HG03139 (cell line): ENCODE measurements around the gene ZBTB18.
A peak's percentile ranks its signal among the peaks of the same experiment; 100 is the strongest.

Experiments
- ATAC-seq: cut with Tn5 transposase; IDR thresholded peaks from one replicate; pipeline ENCODE4 v1.9.1; 2021; ENCODE audit not compliant: unreplicated experiment

ZBTB18 gene

DNA sequence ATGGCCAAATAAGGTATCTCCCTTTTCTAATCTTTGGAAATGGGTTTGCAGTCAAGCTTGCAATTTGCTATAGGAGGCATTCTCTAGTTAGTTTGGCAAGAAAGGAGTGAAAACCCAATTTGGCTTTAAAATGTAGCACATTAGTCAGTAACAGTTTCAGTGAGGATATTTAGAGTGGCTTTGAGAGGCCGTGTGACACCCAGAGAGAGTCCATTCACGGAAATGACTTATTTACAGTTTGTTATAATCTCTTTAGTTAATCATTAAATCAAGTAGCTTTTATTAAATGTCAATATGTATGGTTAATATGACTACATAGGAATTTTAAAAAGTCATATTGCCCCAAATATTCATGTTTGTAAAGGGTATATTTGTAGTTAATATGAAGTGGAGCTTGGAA lies 9.6 kb downstream of the ZBTB18 start:
- no peak for ATAC-seq

DNA sequence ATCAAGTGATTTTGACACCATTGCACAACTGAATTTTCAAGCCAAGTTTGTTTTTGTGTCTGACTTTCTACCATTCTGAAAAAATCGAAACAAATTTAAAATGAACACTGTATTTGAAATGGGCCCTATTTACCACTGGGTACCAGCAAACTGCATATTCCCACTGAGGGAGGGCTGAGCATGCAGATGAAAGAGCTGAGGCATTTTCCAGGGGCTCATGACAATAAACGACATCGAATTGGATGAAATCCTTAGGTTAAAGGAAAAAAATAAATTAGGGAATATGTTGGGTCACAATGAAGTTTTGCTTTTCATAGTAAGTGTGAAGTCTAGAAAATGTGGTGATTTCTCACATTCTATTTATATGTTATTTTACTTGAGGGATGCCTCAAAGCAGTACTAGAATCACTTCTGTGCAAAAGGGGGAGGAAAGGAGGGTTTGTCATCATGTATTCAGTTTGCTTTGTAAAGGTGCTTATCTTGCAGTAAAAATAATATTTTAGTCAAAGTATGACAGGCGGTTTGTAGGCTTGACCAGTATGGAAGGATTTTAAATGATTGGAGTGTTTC lies 11.2 kb downstream of the ZBTB18 start:
- ATAC-seq = no peak

DNA sequence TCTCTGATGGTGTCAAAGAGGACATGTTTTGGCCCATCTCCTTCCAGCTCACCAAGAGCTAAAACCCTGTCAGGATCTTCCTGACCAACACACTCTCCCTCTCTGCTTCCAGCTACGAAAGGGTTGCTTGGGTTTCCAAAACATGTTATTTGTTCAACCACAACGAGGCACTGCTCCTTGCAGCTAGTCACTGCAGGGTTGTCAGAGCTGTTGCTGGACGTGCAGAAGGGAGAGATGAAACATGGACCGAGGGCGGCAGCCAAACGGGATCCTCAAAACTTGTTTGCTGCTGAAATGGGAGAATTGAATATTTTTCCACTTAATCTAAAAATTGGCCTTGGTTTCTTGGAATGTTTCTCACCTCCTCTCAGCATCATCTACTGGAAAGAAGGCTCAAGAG lies 12.4 kb downstream of the ZBTB18 start:
- no peak for ATAC-seq

DNA sequence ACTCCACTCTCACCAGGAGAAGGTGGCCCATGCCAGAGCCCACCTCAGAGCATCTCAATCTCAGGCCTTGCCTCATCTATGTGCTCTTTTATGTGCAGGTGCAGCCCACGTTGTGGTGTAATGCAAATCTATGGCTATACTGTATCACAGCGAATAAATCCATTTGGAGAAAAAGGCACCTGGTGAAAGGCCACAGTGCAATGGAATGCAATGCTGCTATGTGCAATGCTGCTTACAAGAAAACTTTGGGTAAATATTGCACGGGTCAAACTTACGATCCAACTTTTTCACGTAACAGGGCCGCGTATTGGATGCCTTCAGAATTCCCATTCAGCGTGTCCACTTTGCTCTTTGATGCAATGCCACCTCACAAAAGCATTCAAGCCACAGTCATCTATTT lies 13.5 kb downstream of the ZBTB18 start:
- no peak for ATAC-seq

DNA sequence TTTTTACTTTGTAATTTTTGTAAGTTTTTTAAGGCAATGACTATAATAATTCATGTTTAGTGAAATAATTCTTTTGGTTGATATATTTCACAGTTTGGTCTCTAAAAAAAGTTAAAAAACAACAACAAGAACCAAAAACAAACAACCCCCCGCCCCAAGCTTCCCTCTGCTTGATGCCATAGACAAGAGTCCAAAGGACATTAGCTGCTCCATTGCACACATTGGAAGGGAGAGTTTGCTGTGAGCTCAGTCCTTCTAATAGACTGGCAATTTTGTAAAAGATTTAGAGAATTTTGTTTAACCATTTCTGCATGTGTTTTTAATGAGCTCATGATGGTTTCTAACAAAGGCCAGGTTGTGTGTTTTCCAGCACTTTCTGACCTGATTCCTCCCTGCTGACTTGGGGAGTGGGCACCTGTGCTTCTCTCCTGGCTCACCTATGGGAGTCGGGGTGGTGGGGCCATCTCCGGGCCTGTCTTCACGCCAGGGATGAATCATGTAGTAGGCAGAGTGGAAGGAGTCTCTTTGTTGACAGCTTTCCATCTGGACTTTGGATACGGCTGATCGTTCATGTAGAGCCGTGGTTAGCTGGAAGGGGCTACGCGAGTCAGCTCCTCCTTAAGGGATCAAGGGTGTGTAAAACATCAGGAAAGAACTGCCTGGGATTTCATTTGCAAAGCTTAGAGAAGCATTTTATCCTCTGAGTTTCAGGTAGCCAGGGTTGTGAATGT lies 14.1 kb downstream of the ZBTB18 start:
- ATAC-seq = no peak

DNA sequence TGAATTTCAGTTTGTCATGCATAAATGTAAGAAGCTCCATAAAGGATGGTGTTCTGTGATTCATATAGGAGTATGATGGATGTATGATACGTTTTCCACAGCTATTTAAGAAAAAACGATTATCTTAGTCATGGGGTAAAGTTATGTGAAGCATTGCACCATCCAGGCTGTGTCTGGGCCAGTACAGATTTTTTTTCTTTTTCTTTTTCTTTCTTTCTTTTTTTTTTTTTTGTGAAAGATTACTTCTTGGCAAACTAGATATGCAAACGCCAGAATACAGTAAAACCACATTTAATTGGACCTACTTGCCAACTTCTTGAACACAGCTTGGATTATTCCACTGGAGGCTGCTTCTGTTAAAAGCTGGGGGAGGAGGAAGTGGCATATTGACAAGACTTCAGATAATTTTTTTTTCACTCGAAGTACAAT lies 14.9 kb downstream of the ZBTB18 start:
- ATAC-seq = no peak

DNA sequence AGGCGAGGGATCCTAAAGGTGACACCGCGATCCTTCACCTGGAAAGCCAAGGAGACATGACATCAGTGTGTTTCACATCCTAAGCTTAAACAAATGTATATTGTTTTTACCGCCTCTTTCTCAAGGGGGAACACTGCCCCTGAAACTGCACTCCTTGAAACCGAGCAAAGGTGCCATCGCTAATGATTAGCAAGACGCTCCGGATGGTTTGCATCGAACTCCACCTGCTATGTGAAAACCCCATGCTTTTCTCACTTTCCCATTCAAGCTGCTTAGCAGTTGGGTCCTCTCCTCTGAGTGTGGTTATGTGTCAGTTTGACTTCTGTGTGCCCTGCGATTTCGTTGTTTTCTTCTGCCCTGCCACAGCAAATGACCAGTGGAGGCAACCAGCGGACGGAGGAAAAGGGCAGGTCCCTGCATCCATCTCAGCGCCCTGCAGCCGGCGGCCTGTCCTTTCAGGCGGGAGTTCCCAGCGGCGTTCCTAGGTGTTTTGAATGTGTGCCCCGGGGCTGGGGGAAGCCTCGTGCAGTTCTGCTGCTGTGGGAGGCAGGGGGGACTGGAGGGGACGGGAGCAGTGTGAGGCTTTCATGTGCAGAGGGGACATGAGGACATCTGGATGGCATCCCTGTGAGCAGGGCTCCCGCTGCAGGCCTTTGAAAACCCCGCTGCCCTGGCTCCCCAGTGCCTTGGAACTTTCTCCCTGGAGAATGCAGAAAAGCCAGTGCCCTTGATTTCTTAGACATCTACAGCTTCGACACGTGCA lies 16.1 kb downstream of the ZBTB18 start:
- no peak for ATAC-seq

DNA sequence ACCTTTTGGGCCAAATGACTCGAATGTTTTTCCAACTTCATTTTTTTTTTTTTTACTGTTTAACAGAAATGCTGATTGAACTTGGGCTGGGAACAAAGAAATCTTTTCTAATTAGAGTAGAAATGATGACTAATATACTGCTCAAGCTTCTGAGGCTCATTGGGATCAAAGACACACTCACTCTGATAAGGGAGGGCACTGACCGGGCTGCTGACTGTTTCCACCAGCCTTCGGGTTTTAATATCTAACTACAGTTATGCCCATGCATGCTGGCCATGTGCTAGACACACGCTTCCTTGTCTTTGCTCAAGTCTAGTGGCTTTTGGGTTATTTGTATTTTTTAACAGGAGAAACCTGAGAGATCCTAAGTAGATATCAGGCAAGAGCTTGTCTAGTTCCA lies 16.8 kb downstream of the ZBTB18 start:
- ATAC-seq = no peak

DNA sequence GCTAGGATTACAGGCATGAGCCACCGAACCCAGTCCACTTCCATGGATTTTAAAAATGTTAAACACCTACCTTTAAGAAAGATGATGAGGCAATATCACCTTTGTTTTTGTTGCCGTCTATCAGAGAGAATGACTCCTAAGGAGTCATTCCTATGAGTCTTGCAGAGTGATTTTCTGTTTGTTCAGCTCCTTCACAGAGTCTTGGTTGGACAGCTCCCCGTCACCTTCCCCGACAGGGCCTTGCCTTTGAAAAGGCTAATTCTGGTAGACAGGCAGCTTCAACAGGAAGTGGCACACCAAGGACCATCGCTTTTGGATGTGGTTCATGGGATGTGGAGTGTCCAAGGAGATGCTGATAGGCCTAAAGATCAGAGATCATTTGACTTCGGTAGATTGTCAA lies 17.5 kb downstream of the ZBTB18 start:
- no peak for ATAC-seq

DNA sequence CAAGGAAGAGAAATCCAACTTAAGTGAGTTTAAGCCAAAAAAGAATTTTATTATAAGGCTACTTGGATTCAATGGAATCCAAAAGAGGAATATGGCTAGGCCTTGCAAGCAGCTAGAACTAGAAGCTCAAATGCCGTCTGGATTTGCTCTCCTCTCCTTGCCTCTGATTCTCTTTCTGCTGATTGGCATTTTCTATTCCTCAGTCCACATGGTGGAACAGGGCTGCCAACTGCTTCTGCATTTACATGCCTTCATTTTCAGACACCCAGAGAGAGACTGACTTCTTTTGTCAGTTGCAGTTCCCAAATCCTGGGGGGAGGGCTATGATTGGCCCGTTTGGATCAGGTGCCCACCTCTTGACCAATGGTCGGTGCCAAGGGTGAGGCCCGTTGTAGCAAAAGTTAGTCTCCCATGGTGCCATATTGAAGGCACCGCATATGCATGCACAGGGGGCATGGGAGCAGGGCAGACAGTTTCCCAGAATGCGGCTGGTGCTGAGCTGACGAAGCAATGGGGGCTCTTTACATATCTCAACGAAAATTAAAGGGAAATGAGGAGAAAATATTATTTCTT lies 18.3 kb downstream of the ZBTB18 start:
- no peak for ATAC-seq

DNA sequence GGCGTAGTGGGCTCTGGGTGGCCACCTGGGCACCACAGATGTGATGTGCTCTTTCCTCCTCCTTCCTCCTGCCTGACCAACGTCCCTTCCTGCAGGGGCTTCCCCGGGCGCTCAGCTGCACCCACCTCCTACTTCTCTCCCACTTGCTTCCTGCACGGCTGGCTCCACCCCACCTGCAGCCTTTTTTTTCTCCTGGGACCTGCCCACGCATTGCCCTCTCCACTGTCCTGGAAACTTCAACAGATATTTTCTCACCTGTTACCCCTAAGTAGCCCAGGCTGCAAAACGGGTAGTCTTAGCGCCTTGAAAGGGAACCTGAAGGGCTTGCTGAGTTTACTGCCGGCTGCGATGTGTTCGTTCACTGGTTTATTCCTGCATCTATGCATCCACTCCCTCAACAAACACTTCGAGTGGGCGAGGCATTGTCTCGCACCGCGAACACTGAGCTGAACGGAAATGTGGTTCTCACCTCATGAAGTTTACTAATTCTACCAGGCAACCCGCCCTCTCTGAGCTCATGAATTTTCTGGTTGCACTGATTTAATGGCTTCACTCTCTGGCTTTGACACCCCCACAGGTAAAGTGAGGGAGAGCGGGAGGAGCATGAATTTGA lies 23.6 kb downstream of the ZBTB18 start:
- ATAC-seq = peak; percentile 51

DNA sequence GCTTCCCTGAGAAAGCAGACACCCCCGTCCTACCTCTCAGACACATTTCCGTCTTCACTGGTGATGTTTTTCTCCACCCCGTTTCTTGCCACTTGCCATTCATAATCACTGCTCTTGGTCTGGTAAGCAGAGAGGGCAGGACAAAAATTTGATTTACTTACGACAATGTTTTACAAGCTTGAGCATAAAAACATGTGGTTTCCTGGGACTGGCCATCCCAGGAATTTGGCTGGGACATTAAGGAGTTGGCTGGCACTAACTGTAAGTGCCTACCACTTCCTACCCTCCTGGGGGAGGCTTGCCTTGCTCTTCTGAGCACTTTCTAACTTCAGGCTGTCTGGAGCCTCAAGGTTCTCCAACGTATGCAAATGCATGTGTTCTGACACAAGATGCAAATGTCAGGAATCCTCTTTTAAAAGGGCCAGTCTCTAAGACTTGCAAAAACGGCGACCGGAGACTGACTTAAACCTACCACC lies 24.2 kb downstream of the ZBTB18 start:
- no peak for ATAC-seq

DNA sequence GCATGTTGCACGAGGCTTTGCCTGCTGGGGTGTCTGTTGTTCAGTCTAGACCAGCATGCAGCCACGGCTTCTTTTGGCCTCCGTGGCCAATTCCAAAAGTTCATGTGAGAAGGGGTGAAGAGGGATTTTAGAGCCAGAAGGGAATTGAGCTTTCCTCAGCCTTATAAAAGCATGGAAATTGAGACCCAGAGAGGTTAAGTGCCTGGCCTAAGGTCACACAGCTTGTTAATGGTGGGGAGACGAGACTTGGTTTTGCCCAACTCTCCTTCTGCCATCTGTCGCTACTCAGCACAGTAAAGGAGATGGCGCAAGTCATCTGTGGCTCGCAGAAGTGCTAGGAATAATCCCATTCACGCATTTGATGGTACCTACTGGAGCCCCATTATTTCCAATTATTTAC lies 25.7 kb downstream of the ZBTB18 start:
- no peak for ATAC-seq

DNA sequence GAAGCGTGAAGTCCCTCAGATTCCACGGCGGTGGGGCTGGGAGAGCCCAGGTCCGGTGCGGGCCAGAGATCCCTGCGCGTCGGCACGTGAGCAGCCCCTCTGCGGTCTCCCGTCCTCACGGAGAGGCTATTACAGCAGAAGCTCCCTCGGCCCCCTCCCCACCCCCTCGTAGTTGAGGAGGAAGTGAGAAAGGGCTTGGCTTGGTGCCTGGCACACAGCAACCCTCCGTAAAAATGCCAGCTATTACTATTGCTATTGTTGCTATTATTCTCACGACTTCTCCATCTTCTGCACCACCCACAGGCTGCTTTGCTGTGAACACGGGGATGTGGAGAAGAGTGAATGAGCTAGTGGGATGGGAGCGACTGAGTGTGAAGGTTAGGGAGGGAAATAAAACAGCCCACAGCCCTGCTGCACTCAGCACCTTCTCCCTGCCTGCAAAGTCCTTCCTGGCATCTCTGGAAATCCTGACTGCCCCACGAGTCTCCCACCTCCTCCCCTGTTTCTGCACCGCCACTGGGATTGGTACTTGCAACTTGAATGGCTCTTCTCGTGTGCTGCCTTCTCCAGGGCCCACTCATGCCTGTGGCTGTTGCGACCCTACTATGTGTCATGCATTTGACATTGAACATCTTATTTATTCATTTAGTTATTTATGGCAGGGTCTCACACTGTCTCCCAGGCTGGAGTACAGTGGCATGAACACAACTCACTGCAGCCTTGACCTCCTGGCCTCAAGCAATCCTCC lies 26.6 kb downstream of the ZBTB18 start:
- no peak for ATAC-seq

DNA sequence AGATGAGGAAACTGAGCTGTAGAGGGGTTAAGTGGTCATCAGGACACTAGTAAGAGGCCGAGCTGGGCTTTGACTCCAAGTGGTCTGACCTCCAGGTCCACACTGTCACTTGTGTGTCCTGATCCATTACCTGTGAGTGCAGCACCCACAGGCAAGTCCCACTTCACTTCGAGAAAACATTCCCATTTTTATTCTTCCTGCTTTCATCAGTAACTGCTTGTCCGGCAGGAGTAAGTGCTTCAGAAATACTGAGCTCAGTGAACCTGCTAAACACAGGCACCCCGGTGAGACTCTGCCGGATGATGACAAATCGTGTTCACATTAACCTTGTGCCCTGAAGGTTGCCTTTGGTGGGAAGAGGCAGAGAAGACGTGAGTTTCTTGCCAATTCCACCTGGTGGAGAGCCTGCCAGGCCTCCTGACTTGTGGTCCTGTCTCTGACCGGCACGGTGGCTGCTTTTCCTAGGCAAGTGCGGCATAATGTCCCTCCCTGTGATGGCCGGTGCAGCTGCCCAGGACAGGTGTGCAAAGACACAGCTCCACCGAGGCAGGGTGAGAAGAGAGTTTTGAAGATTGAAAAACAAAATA lies 29.4 kb downstream of the ZBTB18 start:
- no peak for ATAC-seq

DNA sequence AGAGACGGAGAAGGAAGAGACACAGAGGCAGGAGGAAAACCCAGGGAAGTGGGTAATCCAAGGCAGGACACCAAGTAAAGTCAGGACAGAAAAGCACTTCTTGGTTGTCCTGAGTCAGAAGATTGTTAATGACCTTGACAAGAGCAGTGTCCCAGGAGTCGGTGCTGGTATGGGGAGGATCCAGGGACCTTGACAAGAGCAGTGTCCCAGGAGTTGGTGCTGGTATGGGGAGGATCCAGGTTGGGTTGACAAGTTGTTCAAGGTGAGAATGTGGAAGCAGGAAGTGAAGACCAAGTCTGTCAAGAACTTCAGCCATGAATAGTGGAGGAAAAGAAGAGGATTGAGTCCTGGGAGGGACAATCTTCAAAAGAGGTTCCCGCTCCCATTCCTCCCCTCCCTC lies 31.9 kb downstream of the ZBTB18 start:
- no peak for ATAC-seq

DNA sequence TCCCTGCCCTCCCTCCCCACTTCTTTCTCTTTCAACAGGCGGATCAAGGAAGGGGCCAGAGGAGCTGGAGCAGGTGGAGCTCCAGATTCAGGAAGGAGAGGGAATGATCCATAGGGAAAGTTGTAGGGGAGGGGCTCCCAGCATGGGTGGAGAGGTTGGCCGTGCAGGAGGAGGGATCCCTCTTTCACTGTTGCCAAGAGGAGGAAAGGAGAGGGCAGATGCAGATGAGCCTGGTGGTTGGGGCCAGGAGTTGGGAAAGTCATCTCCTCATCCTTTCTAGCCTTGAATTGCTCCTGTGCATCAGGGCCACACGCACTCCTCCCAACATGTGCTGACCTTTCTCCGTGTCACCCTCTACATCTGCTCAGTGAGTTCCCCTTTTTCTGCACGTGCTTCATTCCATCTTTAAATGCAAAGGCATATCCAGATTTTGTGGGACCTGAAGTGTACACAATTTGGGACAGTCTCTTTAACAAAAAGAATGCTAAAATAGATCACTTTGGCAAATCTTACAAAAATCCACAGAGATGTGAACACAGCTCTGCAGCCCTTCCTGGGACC lies 32.4 kb downstream of the ZBTB18 start:
- ATAC-seq = no peak

DNA sequence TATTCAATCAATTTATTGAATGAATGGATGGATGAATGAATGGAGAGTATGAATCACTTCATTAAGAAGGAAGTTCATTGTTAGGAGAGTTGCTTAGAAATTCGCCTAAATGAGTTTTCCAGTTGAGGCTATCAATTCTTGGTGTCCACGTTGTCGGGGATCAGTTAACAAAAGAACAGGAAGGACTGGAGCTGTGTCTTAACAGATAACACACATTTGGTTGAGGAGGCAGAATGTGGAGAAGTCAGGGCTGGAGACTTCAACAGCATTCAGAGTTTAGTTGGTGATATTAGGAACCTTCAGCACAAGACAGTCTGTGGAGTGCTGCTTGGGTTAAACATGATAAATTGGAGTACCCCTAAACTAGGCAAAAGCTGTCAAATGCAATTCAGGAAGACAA lies 33.7 kb downstream of the ZBTB18 start:
- ATAC-seq = no peak

DNA sequence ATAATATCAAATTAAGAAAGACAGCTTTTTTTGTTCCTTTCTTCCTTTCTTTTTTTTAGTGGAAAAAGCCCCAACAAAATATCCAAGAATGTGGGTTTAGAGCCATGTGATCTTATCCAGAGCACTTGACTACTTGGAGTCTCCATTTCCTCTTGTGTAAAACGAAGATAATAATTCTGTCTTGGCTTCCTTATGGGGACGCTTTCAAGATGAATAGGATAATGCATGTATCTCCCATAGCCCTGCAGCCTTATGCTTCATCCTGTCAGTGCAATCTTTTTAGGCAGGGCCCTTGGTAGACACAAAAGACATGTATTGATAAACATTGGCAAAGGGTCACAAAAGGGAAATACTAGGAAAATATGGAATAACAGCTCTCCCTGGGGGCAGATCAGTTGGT lies 34.8 kb downstream of the ZBTB18 start:
- no peak for ATAC-seq

DNA sequence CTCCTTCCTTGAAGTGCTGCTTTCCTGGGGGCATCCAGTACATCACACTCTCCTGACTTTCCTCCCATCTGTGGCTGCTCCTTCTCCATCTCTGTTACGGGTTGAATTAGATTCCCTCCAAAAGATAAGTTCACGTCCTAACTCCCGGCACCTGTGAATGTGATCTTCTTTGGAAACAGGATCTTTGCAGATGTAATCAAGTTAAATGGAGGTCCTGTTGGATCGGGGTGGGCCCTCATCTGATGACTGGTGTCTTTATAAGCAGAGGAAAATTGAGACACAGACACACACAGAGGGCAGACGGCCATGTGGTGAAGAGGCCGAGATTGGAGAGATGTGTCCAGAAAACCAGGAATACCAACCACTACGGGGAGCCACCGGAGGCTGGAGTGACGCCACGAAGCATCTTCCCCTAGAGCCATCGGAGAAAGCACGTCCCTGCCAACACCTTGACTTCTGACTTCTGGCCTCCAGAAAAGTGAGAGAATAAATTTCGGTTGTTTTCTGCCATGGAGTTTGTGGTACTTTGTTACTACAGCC lies 36.0 kb downstream of the ZBTB18 start:
- no peak for ATAC-seq
